ENCODE results near the gene PNMA6E. TPM values are rescaled to one million over a fixed set of nuclear protein-coding genes. Genes with fewer than 3 reads are reported as not detected.

Gene PNMA6E
- total RNA-seq, 5 donors from 2014 or later (not counting 1 experiment from before 2014, with no cell fraction given): not detected

DNA sequence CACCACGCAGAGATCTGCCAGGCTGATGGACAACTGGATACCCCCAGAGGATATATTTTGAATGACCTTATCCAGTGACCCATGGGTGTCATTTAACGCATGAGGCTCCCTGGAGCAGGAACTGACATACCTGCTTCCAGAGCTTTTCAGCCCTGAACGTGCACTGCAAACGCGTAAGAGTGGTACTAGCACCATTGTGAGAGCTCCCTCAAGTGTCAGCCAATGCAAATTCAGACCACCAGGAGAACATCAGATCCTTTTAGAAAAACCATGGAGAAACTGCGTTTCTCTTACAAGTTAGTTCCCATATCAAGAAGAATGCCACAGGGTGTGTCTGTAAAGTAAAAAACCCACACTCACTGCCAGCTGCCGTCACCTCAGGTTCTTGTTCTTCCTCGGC is 37.4 kb upstream of the PNMA6E start:
- no peaks in the 10 kb centered on the region for H3K4me1 Mint-ChIP-seq
- no peak overlapping the region for H3K27ac ChIP-seq (ENCODE audit: low read length)
- ChIA-PET POLR2A (no interaction called here), CTCF (no interaction called here)
- no peaks in the 10 kb centered on the region for H3K36me3 ChIP-seq (ENCODE audit: control insufficient read depth in 2 of 2, extremely low read depth in 1 of 2, insufficient read depth in 1 of 2, low read length in 1 of 2)
- H3K27me3 ChIP-seq (replicated peaks in 1 of 2; ENCODE audit: control insufficient read depth in 2 of 2, extremely low read depth in 1 of 2, insufficient read depth in 2 of 2, low read length in 1 of 2): peaks cover 0 to 14% of the 10 kb centered on the region in 2 experiments
- peaks cover 15 to 22% of the 10 kb centered on the region in 2 donors for H3K27me3 Mint-ChIP-seq
- H3K4me1 ChIP-seq (ENCODE audit: control insufficient read depth in 1 of 2, extremely low read depth in 1 of 2, insufficient read depth in 2 of 2, low read length in 2 of 2): no peaks in the 10 kb centered on the region
- 21% methylated on average over 6 of the region's 8 CpGs for WGBS (ENCODE audit: insufficient coverage)
- H3K4me3 ChIP-seq (ENCODE audit: control insufficient read depth in 1 of 2, extremely low read depth in 1 of 2, low read length in 1 of 2): no peak overlapping the region
- H3K9me3 ChIP-seq: no peaks in the 10 kb centered on the region
- peaks cover 0 to 5% (median 2%) of the 10 kb centered on the region in 3 donors for H3K9me3 Mint-ChIP-seq
- no peak overlapping the region for H3K27ac Mint-ChIP-seq
- H3K4me3 Mint-ChIP-seq: no peak overlapping the region
- H3K36me3 Mint-ChIP-seq: no peaks in the 10 kb centered on the region
- ATAC-seq (replicated peaks in 1 of 4): no peak
- no peak for DNase-seq

DNA sequence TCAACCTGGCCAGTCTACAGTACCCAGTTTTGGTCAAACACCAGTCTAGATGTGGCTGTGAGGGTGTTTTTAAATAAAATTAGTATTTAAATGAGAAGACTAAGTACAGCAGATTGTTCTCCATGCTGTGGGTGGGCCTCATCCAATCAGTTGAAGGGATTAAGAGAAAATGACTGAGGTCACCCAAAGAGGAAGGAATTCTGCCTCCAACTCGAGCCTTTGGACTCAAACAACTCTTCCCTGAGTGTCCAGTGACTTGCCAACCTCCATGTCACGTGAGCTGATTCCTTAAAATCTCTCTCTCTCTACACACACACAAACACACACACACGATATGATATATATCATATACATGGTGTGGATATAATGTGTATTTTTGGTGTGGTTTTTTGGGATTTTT is 34.7 kb upstream of the PNMA6E start:
- Histone ChIP-seq H3K27me3 (replicated peaks in 1 of 2; ENCODE audit: control insufficient read depth in 2 of 2, extremely low read depth in 1 of 2, insufficient read depth in 2 of 2, low read length in 1 of 2) (peaks cover 0 to 21% of the 10 kb centered on the region in 2 experiments), H3K27ac (ENCODE audit: low read length) (no peak overlapping the region), H3K9me3 (no peaks in the 10 kb centered on the region), H3K4me1 (ENCODE audit: control insufficient read depth in 1 of 2, extremely low read depth in 1 of 2, insufficient read depth in 2 of 2, low read length in 2 of 2) (no peaks in the 10 kb centered on the region), H3K4me3 (ENCODE audit: control insufficient read depth in 1 of 2, extremely low read depth in 1 of 2, low read length in 1 of 2) (no peak overlapping the region), H3K36me3 (ENCODE audit: control insufficient read depth in 2 of 2, extremely low read depth in 1 of 2, insufficient read depth in 1 of 2, low read length in 1 of 2) (no peaks in the 10 kb centered on the region)
- peaks cover 0 to 5% (median 2%) of the 10 kb centered on the region in 3 donors for H3K9me3 Mint-ChIP-seq
- H3K27me3 Mint-ChIP-seq: peaks cover 15 to 28% of the 10 kb centered on the region in 2 donors
- WGBS (ENCODE audit: insufficient coverage): no CpG with 5 or more reads among the region's 3 CpGs
- no peak for ATAC-seq (replicated peaks in 1 of 4)
- ChIA-PET POLR2A (no interaction called here), CTCF (no interaction called here)
- no peaks in the 10 kb centered on the region for H3K4me1 Mint-ChIP-seq
- no peak overlapping the region for H3K27ac Mint-ChIP-seq
- H3K36me3 Mint-ChIP-seq: no peaks in the 10 kb centered on the region
- DNase-seq: no peak
- no peak overlapping the region for H3K4me3 Mint-ChIP-seq

DNA sequence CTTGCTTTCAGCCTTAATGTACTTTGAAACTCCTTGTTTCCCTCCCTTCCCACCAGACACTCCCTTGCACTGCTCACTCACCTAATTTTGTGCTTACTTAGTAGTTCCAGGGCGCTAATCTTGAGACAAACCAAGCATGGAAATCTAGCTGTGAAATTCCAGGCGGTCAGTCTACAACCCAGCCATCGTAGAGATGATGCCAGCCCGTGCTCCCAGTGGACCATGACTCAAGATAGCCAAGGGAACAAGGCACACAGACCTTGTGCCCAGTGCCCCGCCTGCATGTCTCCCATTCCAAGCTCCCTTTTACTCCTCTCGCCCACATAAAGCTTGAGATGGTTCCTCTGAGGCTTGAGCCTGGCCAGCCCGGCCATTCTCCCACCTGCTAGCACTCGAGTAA is 33.7 kb upstream of the PNMA6E start:
- DNase-seq: no peak
- no peak overlapping the region for H3K4me3 Mint-ChIP-seq

DNA sequence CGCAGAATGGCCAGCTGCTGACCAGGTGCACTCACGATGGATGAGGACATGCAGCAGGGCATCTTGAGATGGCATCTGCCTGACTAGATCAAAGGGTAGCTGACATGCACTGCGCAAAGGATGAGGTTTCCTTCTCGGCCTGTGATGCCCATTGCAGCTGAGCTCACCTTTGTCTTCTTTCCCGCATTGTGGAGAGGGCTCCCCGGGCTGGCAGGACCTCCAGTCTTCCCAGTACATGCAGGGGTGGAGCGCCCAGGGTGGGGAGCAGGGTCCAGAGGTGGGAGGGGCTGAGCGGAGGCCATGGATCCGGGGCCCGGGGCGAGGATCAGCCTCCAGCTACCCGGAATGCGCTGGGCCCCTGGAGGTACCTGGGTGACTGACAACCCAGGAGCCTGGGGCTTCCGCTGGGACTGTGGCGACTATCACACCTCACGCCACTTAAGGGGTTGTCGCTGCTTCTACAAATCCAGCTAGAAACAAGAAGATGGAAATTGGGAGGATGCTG is 32.7 kb upstream of the PNMA6E start:
- Histone ChIP-seq H3K4me1 (ENCODE audit: control insufficient read depth in 1 of 2, extremely low read depth in 1 of 2, insufficient read depth in 2 of 2, low read length in 2 of 2) (no peaks in the 10 kb centered on the region), H3K4me3 (ENCODE audit: control insufficient read depth in 1 of 2, extremely low read depth in 1 of 2, low read length in 1 of 2) (no peak overlapping the region), H3K27ac (ENCODE audit: low read length) (no peak overlapping the region), H3K36me3 (ENCODE audit: control insufficient read depth in 2 of 2, extremely low read depth in 1 of 2, insufficient read depth in 1 of 2, low read length in 1 of 2) (no peaks in the 10 kb centered on the region), H3K27me3 (replicated peaks in 1 of 2; ENCODE audit: control insufficient read depth in 2 of 2, extremely low read depth in 1 of 2, insufficient read depth in 2 of 2, low read length in 1 of 2) (peaks cover 0 to 21% of the 10 kb centered on the region in 2 experiments), H3K9me3 (no peaks in the 10 kb centered on the region)
- no peaks in the 10 kb centered on the region for H3K36me3 Mint-ChIP-seq
- H3K9me3 Mint-ChIP-seq: peaks cover 0 to 2% (median 0%) of the 10 kb centered on the region in 3 donors
- WGBS (ENCODE audit: insufficient coverage): 90% methylated on average over 10 of the region's 17 CpGs
- POLR2A ChIA-PET: no interaction called here
- CTCF ChIA-PET: no interaction called here
- H3K27me3 Mint-ChIP-seq: peaks cover 15 to 37% of the 10 kb centered on the region in 2 donors
- H3K27ac Mint-ChIP-seq: no peak overlapping the region
- H3K4me1 Mint-ChIP-seq: no peaks in the 10 kb centered on the region
- ATAC-seq (replicated peaks in 1 of 4) (no peak), DNase-seq (no peak)
- H3K4me3 Mint-ChIP-seq: no peak overlapping the region

More for the DNA sequence above, 33.7 kb upstream of the PNMA6E start:
- WGBS (ENCODE audit: insufficient coverage): 57% methylated on average over 1 of the region's 8 CpGs
- H3K9me3 Mint-ChIP-seq: peaks cover 0 to 3% (median 2%) of the 10 kb centered on the region in 3 donors
- no peaks in the 10 kb centered on the region for H3K4me1 ChIP-seq (ENCODE audit: control insufficient read depth in 1 of 2, extremely low read depth in 1 of 2, insufficient read depth in 2 of 2, low read length in 2 of 2)
- ChIA-PET POLR2A (no interaction called here), CTCF (no interaction called here)
- no peaks in the 10 kb centered on the region for H3K36me3 Mint-ChIP-seq
- H3K27ac Mint-ChIP-seq: no peak overlapping the region
- H3K27me3 ChIP-seq (replicated peaks in 1 of 2; ENCODE audit: control insufficient read depth in 2 of 2, extremely low read depth in 1 of 2, insufficient read depth in 2 of 2, low read length in 1 of 2): peaks cover 0 to 21% of the 10 kb centered on the region in 2 experiments
- no peak overlapping the region for H3K4me3 ChIP-seq (ENCODE audit: control insufficient read depth in 1 of 2, extremely low read depth in 1 of 2, low read length in 1 of 2)
- no peaks in the 10 kb centered on the region for H3K36me3 ChIP-seq (ENCODE audit: control insufficient read depth in 2 of 2, extremely low read depth in 1 of 2, insufficient read depth in 1 of 2, low read length in 1 of 2)
- ATAC-seq (replicated peaks in 1 of 4): no peak
- H3K27me3 Mint-ChIP-seq: peaks cover 16 to 34% of the 10 kb centered on the region in 2 donors
- no peaks in the 10 kb centered on the region for H3K9me3 ChIP-seq
- no peaks in the 10 kb centered on the region for H3K4me1 Mint-ChIP-seq
- H3K27ac ChIP-seq (ENCODE audit: low read length): no peak overlapping the region

DNA sequence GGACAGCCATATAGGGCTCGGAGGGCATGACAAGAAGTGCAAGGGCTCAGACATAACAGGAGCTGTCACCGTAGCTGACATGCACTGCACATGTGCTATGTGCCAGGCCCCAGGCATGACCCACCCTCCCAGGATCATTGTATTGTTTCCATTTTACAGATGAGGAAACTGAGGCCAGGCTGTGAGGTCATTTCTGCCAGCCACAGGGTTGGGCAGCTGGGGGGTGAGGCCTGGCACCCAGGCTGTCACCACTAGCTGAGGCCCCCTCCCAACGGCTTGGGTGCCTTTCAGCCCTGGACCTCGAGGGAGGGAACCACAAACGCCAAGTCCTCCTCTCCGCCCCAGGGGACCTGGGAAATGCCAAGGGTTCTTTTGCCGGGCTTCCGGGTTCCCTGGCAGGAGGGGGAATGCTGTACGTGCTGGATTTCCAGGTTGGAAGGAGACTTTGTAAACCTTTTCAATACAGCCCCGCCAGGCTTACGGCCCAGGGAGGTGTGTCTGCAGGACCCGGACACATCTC is 32.1 kb upstream of the PNMA6E start:
- no CpG with 5 or more reads among the region's 12 CpGs for WGBS (ENCODE audit: insufficient coverage)
- DNase-seq (no peak), ATAC-seq (replicated peaks in 1 of 4) (no peak)
- H3K4me3 ChIP-seq (ENCODE audit: control insufficient read depth in 1 of 2, extremely low read depth in 1 of 2, low read length in 1 of 2): no peak overlapping the region
- no peaks in the 10 kb centered on the region for H3K9me3 ChIP-seq
- H3K27me3 ChIP-seq (replicated peaks in 1 of 2; ENCODE audit: control insufficient read depth in 2 of 2, extremely low read depth in 1 of 2, insufficient read depth in 2 of 2, low read length in 1 of 2): peaks cover 0 to 21% of the 10 kb centered on the region in 2 experiments
- POLR2A ChIA-PET: no interaction called here
- Mint-ChIP-seq H3K9me3 (peaks cover 0 to 2% (median 0%) of the 10 kb centered on the region in 3 donors), H3K36me3 (no peaks in the 10 kb centered on the region), H3K4me1 (no peaks in the 10 kb centered on the region), H3K27me3 (peaks cover 10 to 31% of the 10 kb centered on the region in 2 donors), H3K27ac (no peak overlapping the region), H3K4me3 (no peak overlapping the region)
- no peak overlapping the region for H3K27ac ChIP-seq (ENCODE audit: low read length)
- H3K36me3 ChIP-seq (ENCODE audit: control insufficient read depth in 2 of 2, extremely low read depth in 1 of 2, insufficient read depth in 1 of 2, low read length in 1 of 2): no peaks in the 10 kb centered on the region
- H3K4me1 ChIP-seq (ENCODE audit: control insufficient read depth in 1 of 2, extremely low read depth in 1 of 2, insufficient read depth in 2 of 2, low read length in 2 of 2): no peaks in the 10 kb centered on the region
- CTCF ChIA-PET: no interaction called here

DNA sequence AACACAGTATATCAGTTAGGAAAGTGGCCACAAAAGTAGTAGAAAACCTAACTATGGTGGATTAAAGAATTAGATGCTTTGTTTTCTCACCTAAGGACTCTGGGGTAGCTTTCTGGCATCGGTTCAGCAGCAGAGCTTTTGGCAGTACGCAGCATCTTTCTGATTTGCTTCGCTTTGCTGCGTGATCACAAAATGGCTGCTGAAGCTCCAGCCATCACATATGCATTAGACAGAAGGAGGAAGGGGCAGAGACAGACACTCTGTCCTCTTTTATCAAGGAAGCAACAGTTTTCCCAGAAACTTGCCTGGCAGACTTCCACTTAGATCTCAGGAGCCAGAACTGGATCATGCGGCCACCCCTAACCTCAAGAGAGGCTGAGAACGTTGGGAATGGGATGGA is 29.6 kb upstream of the PNMA6E start:
- no peak overlapping the region for H3K27ac ChIP-seq (ENCODE audit: low read length)
- H3K27me3 ChIP-seq (replicated peaks in 1 of 2; ENCODE audit: control insufficient read depth in 2 of 2, extremely low read depth in 1 of 2, insufficient read depth in 2 of 2, low read length in 1 of 2): peaks cover 0 to 17% of the 10 kb centered on the region in 2 experiments
- no peaks in the 10 kb centered on the region for H3K36me3 ChIP-seq (ENCODE audit: control insufficient read depth in 2 of 2, extremely low read depth in 1 of 2, insufficient read depth in 1 of 2, low read length in 1 of 2)
- H3K27ac Mint-ChIP-seq: no peak overlapping the region
- no peak for ATAC-seq (replicated peaks in 1 of 4)
- H3K4me3 Mint-ChIP-seq: no peak overlapping the region
- H3K27me3 Mint-ChIP-seq: peaks cover 5 to 17% of the 10 kb centered on the region in 2 donors
- H3K36me3 Mint-ChIP-seq: no peaks in the 10 kb centered on the region
- H3K4me3 ChIP-seq (ENCODE audit: control insufficient read depth in 1 of 2, extremely low read depth in 1 of 2, low read length in 1 of 2): no peak overlapping the region
- no peaks in the 10 kb centered on the region for H3K4me1 Mint-ChIP-seq
- WGBS (ENCODE audit: insufficient coverage): no CpG with 5 or more reads among the region's 6 CpGs
- no peaks in the 10 kb centered on the region for H3K4me1 ChIP-seq (ENCODE audit: control insufficient read depth in 1 of 2, extremely low read depth in 1 of 2, insufficient read depth in 2 of 2, low read length in 2 of 2)
- POLR2A ChIA-PET: no interaction called here
- H3K9me3 ChIP-seq: no peaks in the 10 kb centered on the region
- CTCF ChIA-PET: no interaction called here
- peaks cover 0 to 3% (median 2%) of the 10 kb centered on the region in 3 donors for H3K9me3 Mint-ChIP-seq
- DNase-seq: no peak

DNA sequence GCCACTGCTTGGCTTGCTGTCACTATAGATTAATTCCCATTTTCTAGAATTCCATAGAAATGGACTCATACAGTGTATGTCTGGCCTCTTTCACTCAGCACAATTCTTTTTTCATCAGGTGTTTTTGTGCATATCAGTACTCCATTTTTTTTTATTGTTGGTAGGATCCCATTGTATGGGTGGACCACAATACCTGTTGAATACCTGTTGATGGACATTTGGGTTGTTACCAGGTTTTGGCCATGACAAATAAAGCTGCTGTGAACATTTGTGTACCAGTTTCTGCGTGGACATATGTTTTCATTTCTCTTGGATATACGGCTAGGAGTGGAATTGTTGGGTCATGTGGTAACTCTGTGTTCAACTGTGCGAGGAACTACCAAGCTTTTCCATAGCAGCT is 25.1 kb upstream of the PNMA6E start:
- ChIA-PET POLR2A (no interaction called here), CTCF (no interaction called here)
- Mint-ChIP-seq H3K27me3 (peaks cover 3 to 13% of the 10 kb centered on the region in 2 donors), H3K4me3 (no peak overlapping the region), H3K27ac (no peak overlapping the region), H3K9me3 (peaks cover 0 to 3% (median 2%) of the 10 kb centered on the region in 3 donors), H3K36me3 (no peaks in the 10 kb centered on the region), H3K4me1 (no peaks in the 10 kb centered on the region)
- Histone ChIP-seq H3K4me3 (ENCODE audit: control insufficient read depth in 1 of 2, extremely low read depth in 1 of 2, low read length in 1 of 2) (no peak overlapping the region), H3K36me3 (ENCODE audit: control insufficient read depth in 2 of 2, extremely low read depth in 1 of 2, insufficient read depth in 1 of 2, low read length in 1 of 2) (no peaks in the 10 kb centered on the region), H3K4me1 (ENCODE audit: control insufficient read depth in 1 of 2, extremely low read depth in 1 of 2, insufficient read depth in 2 of 2, low read length in 2 of 2) (no peaks in the 10 kb centered on the region), H3K27ac (ENCODE audit: low read length) (no peak overlapping the region), H3K9me3 (no peaks in the 10 kb centered on the region), H3K27me3 (replicated peaks in 1 of 2; ENCODE audit: control insufficient read depth in 2 of 2, extremely low read depth in 1 of 2, insufficient read depth in 2 of 2, low read length in 1 of 2) (no peaks in the 10 kb centered on the region)
- no CpG with 5 or more reads among the region's 3 CpGs for WGBS (ENCODE audit: insufficient coverage)
- ATAC-seq (replicated peaks in 1 of 4) (no peak), DNase-seq (no peak)

Data from T-cell (primary cell).